ENCODE measurements around the gene C3orf70.
A peak's percentile ranks its signal among the peaks of the same experiment; 100 is the strongest.

Gene C3orf70

GRCh38 chr3:185172086-185173049, 19.5 kb upstream of the C3orf70 start:
- Histone ChIP-seq H3K9me3 (ENCODE audit: control insufficient read depth in 2 of 2, low read length in 2 of 2) (no peaks in the 10 kb centered on the region), H3K27me3 (ENCODE audit: control insufficient read depth in 1 of 2, insufficient read depth in 2 of 2, low read length in 2 of 2) (no peaks in the 10 kb centered on the region), H3K36me3 (ENCODE audit: control insufficient read depth in 2 of 2, insufficient read depth in 2 of 2, low read length in 2 of 2) (no peaks in the 10 kb centered on the region), H3K9ac (ENCODE audit: low read length in 2 of 2) (no peak overlapping the region), H3K4me1 (ENCODE audit: control insufficient read depth, insufficient read depth, low read length) (no peaks in the 10 kb centered on the region), H3K4me3 (ENCODE audit: low read length in 2 of 2) (no peak overlapping the region), H3K27ac (ENCODE audit: low read length) (no peak overlapping the region)

- no peak overlapping the region for H3K27ac ChIP-seq (ENCODE audit: low read length)
- H3K4me3 ChIP-seq (ENCODE audit: low read length in 2 of 2), result no peak overlapping the region
- no peaks in the 10 kb centered on the region for H3K9me3 ChIP-seq (ENCODE audit: control insufficient read depth in 2 of 2, low read length in 2 of 2)
- no peaks in the 10 kb centered on the region for H3K4me1 ChIP-seq (ENCODE audit: control insufficient read depth, insufficient read depth, low read length)
- no peak overlapping the region for H3K9ac ChIP-seq (ENCODE audit: low read length in 2 of 2)
- no peaks in the 10 kb centered on the region for H3K36me3 ChIP-seq (ENCODE audit: control insufficient read depth in 2 of 2, insufficient read depth in 2 of 2, low read length in 2 of 2)
- H3K27me3 ChIP-seq (ENCODE audit: control insufficient read depth in 1 of 2, insufficient read depth in 2 of 2, low read length in 2 of 2), result no peaks in the 10 kb centered on the region
These were observed 11.8 kb upstream of the C3orf70 start for GRCh38 chr3:185164428-185165217.

DNA sequence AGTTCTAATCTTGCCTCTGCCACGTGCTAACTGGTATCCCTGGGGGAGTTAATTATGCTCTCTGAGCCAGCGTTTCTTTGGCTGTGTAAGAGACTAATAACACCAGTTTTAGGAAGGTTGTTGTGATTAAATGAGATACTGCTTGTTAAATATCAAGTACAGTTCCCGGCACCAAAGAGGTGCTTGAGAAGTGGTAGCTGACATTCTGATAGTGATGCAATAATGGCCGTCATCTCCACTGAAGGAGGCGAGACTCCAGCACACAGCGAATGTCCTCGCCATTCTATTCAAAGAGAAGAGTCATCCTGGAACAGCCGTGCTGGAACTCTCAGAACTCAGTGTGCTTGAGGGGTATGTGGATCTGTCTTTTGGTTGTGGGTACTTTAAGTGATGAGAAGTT, 9.8 kb upstream of the C3orf70 start:
- Histone ChIP-seq H3K27me3 (ENCODE audit: control insufficient read depth in 1 of 2, insufficient read depth in 2 of 2, low read length in 2 of 2) (no peaks in the 10 kb centered on the region), H3K36me3 (ENCODE audit: control insufficient read depth in 2 of 2, insufficient read depth in 2 of 2, low read length in 2 of 2) (no peaks in the 10 kb centered on the region), H3K4me1 (ENCODE audit: control insufficient read depth, insufficient read depth, low read length) (no peaks in the 10 kb centered on the region), H3K27ac (ENCODE audit: low read length) (no peak overlapping the region), H3K4me3 (ENCODE audit: low read length in 2 of 2) (no peak overlapping the region), H3K9ac (ENCODE audit: low read length in 2 of 2) (no peak overlapping the region), H3K9me3 (ENCODE audit: control insufficient read depth in 2 of 2, low read length in 2 of 2) (no peaks in the 10 kb centered on the region)

- H3K27me3 ChIP-seq (ENCODE audit: control insufficient read depth in 1 of 2, insufficient read depth in 2 of 2, low read length in 2 of 2), result no peaks in the 10 kb centered on the region
- H3K27ac ChIP-seq (ENCODE audit: low read length), result no peak overlapping the region
- no peak overlapping the region for H3K9ac ChIP-seq (ENCODE audit: low read length in 2 of 2)
- H3K4me1 ChIP-seq (ENCODE audit: control insufficient read depth, insufficient read depth, low read length), result no peaks in the 10 kb centered on the region
- H3K9me3 ChIP-seq (ENCODE audit: control insufficient read depth in 2 of 2, low read length in 2 of 2), result no peaks in the 10 kb centered on the region
- no peaks in the 10 kb centered on the region for H3K36me3 ChIP-seq (ENCODE audit: control insufficient read depth in 2 of 2, insufficient read depth in 2 of 2, low read length in 2 of 2)
- H3K4me3 ChIP-seq (ENCODE audit: low read length in 2 of 2), result no peak overlapping the region
These were observed 8.9 kb upstream of the C3orf70 start for GRCh38 chr3:185161761-185162160.

GRCh38 chr3:185157347-185157746, 4.5 kb upstream of the C3orf70 start:
- Histone ChIP-seq H3K27me3 (ENCODE audit: control insufficient read depth in 1 of 2, insufficient read depth in 2 of 2, low read length in 2 of 2) (no peaks in the 10 kb centered on the region), H3K4me1 (ENCODE audit: control insufficient read depth, insufficient read depth, low read length) (no peaks in the 10 kb centered on the region), H3K27ac (ENCODE audit: low read length) (no peak overlapping the region), H3K9me3 (ENCODE audit: control insufficient read depth in 2 of 2, low read length in 2 of 2) (no peaks in the 10 kb centered on the region), H3K4me3 (ENCODE audit: low read length in 2 of 2) (no peak overlapping the region), H3K36me3 (ENCODE audit: control insufficient read depth in 2 of 2, insufficient read depth in 2 of 2, low read length in 2 of 2) (no peaks in the 10 kb centered on the region), H3K9ac (ENCODE audit: low read length in 2 of 2) (no peak overlapping the region)

GRCh38 chr3:185155678-185156077, 2.8 kb upstream of the C3orf70 start:
- Histone ChIP-seq H3K27me3 (ENCODE audit: control insufficient read depth in 1 of 2, insufficient read depth in 2 of 2, low read length in 2 of 2) (no peaks in the 10 kb centered on the region), H3K4me1 (ENCODE audit: control insufficient read depth, insufficient read depth, low read length) (no peaks in the 10 kb centered on the region), H3K4me3 (ENCODE audit: low read length in 2 of 2) (no peak overlapping the region), H3K9ac (ENCODE audit: low read length in 2 of 2) (no peak overlapping the region), H3K36me3 (ENCODE audit: control insufficient read depth in 2 of 2, insufficient read depth in 2 of 2, low read length in 2 of 2) (no peaks in the 10 kb centered on the region), H3K9me3 (ENCODE audit: control insufficient read depth in 2 of 2, low read length in 2 of 2) (no peaks in the 10 kb centered on the region), H3K27ac (ENCODE audit: low read length) (no peak overlapping the region)

- H3K36me3 ChIP-seq (ENCODE audit: control insufficient read depth in 2 of 2, insufficient read depth in 2 of 2, low read length in 2 of 2), result no peaks in the 10 kb centered on the region
- no peaks in the 10 kb centered on the region for H3K9me3 ChIP-seq (ENCODE audit: control insufficient read depth in 2 of 2, low read length in 2 of 2)
- no peaks in the 10 kb centered on the region for H3K4me1 ChIP-seq (ENCODE audit: control insufficient read depth, insufficient read depth, low read length)
- H3K27ac ChIP-seq (ENCODE audit: low read length), result no peak overlapping the region
- H3K9ac ChIP-seq (ENCODE audit: low read length in 2 of 2), result peak overlapping the region in 1 of 2 donors; percentile 83
- H3K4me3 ChIP-seq (ENCODE audit: low read length in 2 of 2), result peak overlapping the region; percentile 85 to 88
- no peaks in the 10 kb centered on the region for H3K27me3 ChIP-seq (ENCODE audit: control insufficient read depth in 1 of 2, insufficient read depth in 2 of 2, low read length in 2 of 2)
These were observed 1.2 kb upstream of the C3orf70 start for GRCh38 chr3:185153861-185154629.

DNA sequence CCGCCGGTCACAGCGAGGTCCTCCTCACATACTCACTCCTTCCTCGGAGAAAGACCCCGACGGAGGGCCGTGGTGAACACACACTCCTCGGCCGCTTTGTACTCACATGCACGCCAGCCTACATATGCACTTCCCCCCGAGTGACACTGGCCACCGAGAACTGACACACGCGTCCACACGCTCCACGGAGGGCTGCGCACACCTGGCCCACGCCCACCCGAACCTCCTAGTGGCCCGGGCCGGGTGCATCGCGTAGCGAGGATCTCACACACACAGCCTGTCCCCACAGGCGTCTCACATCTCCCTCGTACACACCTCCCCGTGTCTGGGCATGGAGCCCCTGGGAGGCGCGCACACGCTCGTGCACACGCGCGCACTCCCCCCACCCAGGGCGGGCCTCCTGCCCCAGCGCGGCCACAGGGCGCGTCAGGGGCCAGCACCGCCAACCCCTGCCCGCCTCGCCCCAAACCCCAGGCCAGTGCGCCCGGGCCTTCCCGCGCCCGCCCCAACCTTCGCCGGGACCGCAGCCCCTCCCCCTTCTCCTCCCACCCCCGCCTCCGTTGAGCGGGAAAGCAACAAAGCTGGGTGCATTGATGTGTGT, 411 bp upstream of the C3orf70 start:
- Histone ChIP-seq H3K9me3 (ENCODE audit: control insufficient read depth in 2 of 2, low read length in 2 of 2) (no peaks in the 10 kb centered on the region), H3K4me1 (ENCODE audit: control insufficient read depth, insufficient read depth, low read length) (no peaks in the 10 kb centered on the region), H3K4me3 (ENCODE audit: low read length in 2 of 2) (peak overlapping the region; percentile 85 to 88), H3K36me3 (ENCODE audit: control insufficient read depth in 2 of 2, insufficient read depth in 2 of 2, low read length in 2 of 2) (no peaks in the 10 kb centered on the region), H3K27me3 (ENCODE audit: control insufficient read depth in 1 of 2, insufficient read depth in 2 of 2, low read length in 2 of 2) (no peaks in the 10 kb centered on the region), H3K9ac (ENCODE audit: low read length in 2 of 2) (peak overlapping the region; percentile 63 to 83), H3K27ac (ENCODE audit: low read length) (no peak overlapping the region)

GRCh38 chr3:185151964-185152409, 873 bp downstream of the C3orf70 start:
- Histone ChIP-seq H3K36me3 (ENCODE audit: control insufficient read depth in 2 of 2, insufficient read depth in 2 of 2, low read length in 2 of 2) (no peaks in the 10 kb centered on the region), H3K27me3 (ENCODE audit: control insufficient read depth in 1 of 2, insufficient read depth in 2 of 2, low read length in 2 of 2) (no peaks in the 10 kb centered on the region), H3K27ac (ENCODE audit: low read length) (peak overlapping the region; percentile 77), H3K9ac (ENCODE audit: low read length in 2 of 2) (peak overlapping the region; percentile 37 to 83), H3K4me3 (ENCODE audit: low read length in 2 of 2) (peak overlapping the region; percentile 85 to 87), H3K4me1 (ENCODE audit: control insufficient read depth, insufficient read depth, low read length) (no peaks in the 10 kb centered on the region), H3K9me3 (ENCODE audit: control insufficient read depth in 2 of 2, low read length in 2 of 2) (no peaks in the 10 kb centered on the region)
